22Rv1 (cell line): ENCODE measurements around the gene COL5A1.

Experiments used
- ZFX ChIP-seq: fragments of 450-650 bp; IDR thresholded peaks from 2 replicates; pipeline ENCODE4 v1.6.1; 2017; ENCODE audit warnings: antibody characterized with exemption, borderline replicate concordance
- TF ChIP-seq, protein P1 (sequence below): fragments of 450-650 bp; IDR thresholded peaks from 2 replicates; pipeline ENCODE4 v1.5.1; 2017; ENCODE audit warnings: mild to moderate bottlenecking

GRCh38 chr9:134633362-134634142 lies 8.1 kb upstream of the COL5A1 start:
- no peak for TF ChIP-seq ZFX
- TF ChIP-seq, protein P1, sequence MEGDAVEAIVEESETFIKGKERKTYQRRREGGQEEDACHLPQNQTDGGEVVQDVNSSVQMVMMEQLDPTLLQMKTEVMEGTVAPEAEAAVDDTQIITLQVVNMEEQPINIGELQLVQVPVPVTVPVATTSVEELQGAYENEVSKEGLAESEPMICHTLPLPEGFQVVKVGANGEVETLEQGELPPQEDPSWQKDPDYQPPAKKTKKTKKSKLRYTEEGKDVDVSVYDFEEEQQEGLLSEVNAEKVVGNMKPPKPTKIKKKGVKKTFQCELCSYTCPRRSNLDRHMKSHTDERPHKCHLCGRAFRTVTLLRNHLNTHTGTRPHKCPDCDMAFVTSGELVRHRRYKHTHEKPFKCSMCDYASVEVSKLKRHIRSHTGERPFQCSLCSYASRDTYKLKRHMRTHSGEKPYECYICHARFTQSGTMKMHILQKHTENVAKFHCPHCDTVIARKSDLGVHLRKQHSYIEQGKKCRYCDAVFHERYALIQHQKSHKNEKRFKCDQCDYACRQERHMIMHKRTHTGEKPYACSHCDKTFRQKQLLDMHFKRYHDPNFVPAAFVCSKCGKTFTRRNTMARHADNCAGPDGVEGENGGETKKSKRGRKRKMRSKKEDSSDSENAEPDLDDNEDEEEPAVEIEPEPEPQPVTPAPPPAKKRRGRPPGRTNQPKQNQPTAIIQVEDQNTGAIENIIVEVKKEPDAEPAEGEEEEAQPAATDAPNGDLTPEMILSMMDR = no peak
